Subcutaneous abdominal adipose tissue (tissue), 5 donors: ENCODE measurements around the gene ERVFRD-1.

Experiments used
- H3K27ac ChIP-seq: one replicate; pipeline ENCODE4 v1.7.0; 2013; ENCODE audit warnings: low read depth, mild to moderate bottlenecking, inconsistent platforms, low read length, moderate library complexity
- H3K27me3 ChIP-seq, 5 donors: one replicate each; pipeline ENCODE4 v1.7.0; 2013; ENCODE audit warnings: low read length in 5 of 5, inconsistent platforms in 1 of 5; ENCODE audit not compliant: control insufficient read depth in 5 of 5, insufficient read depth in 4 of 5
- H3K36me3 ChIP-seq, 5 donors: one replicate each; pipeline ENCODE4 v1.7.0; 2013; ENCODE audit warnings: low read length in 5 of 5; ENCODE audit not compliant: control insufficient read depth in 5 of 5, insufficient read depth in 5 of 5
- H3K4me1 ChIP-seq, 5 donors: one replicate each; pipeline ENCODE4 v1.7.0; 2013; ENCODE audit warnings: low read length in 5 of 5, mild to moderate bottlenecking in 3 of 5, moderate library complexity in 1 of 5; ENCODE audit not compliant: control insufficient read depth in 5 of 5, insufficient read depth in 5 of 5
- H3K4me3 ChIP-seq, 5 donors: one replicate each; pipeline ENCODE4 v1.7.0; 2013; ENCODE audit warnings: low read length in 5 of 5, low read depth in 1 of 5
- H3K9ac ChIP-seq, 5 donors: one replicate each; pipeline ENCODE4 v1.7.0; 2013; ENCODE audit warnings: low read length in 5 of 5, mild to moderate bottlenecking in 4 of 5, moderate library complexity in 3 of 5
- H3K9me3 ChIP-seq, 5 donors: one replicate each; pipeline ENCODE4 v1.7.0; 2013; ENCODE audit warnings: low read length in 5 of 5; ENCODE audit not compliant: control insufficient read depth in 5 of 5
- donor health status: healthy.
- donor health status: healthy.
- donor health status: healthy.
- donor health status: healthy.
- donor health status: healthy.

The ERVFRD-1 gene

DNA sequence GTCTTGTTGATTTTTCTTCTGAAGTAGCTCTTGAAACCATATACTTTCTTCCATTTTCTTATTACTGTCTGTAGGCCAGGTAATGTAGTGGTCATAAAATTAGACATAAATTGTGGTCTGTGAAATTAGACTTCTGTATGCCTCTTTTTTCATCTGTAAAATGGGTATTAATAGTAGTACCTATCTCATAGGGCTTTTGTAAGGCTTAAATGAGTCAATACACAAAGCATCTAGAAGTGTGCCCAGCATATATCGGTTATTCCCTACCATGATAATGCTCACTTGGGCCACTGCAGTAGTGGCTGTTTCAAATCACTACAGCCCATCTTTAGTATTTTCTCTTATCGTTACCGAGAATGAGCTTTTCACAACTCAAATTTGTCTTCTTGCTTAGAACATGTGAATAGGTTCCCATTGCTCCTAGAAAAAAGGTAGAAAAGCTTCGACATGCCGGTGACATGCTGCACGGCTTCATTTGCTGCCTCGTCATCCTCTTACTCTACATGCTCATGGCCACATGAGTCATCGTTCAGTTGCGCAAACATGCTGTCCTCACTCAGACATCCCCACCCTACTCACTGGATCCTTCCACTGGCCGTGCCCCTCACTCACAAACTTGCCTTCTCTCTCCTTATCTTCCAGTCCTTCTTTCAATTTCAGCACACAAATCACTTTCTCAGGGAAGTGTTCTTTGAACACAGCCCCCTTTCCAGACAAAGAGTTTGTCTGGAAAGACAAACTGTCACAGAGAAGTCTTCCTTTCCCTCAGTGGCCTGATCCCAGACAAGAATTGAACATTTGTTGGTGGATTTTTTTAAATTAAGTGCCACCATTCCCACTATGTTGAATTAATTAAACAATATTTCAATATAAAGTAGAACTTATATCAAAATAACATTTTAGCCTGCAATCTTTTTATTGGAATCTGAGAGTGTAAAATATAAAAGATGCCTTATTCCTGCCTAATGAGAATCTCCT lies 32.2 kb upstream of the ERVFRD-1 start:
- no peak overlapping the region for H3K4me3 ChIP-seq
- no peaks in the 10 kb centered on the region for H3K9me3 ChIP-seq
- H3K27ac ChIP-seq, result no peak overlapping the region
- no peak overlapping the region for H3K9ac ChIP-seq
- H3K27me3 ChIP-seq, result no peaks in the 10 kb centered on the region
- H3K36me3 ChIP-seq, result no peaks in the 10 kb centered on the region
- peaks cover 0 to 4% (median 0%) of the 10 kb centered on the region in 5 donors for H3K4me1 ChIP-seq

DNA sequence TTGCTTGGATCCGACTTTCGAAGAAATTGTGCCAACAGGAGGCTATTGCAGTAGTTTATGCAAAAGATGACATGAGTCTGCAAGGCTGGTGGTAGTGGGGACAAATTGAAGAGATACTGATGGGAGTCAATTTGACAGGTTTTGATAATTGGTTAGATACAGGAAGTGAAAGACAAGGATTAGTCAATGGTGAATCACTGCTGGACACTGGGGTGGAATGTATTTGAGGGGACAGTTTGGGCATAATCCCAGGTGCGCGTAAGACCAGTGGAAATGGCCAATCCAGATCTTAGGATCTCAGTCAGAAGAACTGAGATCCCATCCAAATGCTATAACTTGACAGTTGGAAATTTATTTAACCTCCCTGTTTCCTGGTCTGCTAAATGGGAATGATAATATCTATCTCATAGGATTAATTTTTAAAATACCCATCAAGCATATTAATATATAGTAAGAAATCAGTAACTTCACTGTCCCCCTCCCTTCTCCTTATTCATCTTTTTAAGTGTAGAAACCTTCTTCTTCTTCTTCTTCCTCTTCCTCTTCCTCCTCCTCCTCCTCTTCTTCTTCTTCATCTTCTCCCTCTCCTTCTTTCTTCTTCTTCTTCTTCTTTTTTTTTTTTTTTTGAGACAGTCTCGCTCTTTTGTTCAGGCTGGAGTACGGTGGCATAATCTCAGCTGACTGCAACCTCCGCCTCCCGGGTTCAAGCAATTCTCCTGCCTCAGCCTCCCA lies 30.9 kb upstream of the ERVFRD-1 start:
- no peaks in the 10 kb centered on the region for H3K27me3 ChIP-seq
- H3K4me1 ChIP-seq, result peaks cover 0 to 4% (median 0%) of the 10 kb centered on the region in 5 donors
- no peaks in the 10 kb centered on the region for H3K36me3 ChIP-seq
- no peak overlapping the region for H3K4me3 ChIP-seq
- no peaks in the 10 kb centered on the region for H3K9me3 ChIP-seq
- no peak overlapping the region for H3K27ac ChIP-seq
- H3K9ac ChIP-seq, result no peak overlapping the region

DNA sequence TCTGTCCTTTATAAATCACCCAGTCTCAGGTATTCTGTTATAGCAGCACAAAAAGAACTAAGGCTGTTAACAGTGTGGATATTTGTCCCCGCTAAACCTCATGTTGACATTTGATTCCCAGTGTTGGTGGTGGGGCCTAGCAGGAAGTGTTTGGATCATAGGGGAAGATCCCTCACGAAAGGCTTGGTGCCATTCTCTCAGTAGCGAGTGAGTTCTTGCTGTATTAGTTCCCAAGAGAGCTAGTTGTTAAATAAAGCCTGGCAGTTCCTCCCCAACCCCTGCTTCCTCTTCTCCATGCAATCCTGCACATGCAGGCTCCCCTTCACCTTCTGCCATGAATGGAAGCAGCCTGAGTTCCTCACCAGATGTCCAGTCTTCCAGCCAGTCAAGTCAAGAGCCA lies 29.8 kb upstream of the ERVFRD-1 start:
- Histone ChIP-seq H3K4me1 (peaks cover 0 to 4% (median 0%) of the 10 kb centered on the region in 5 donors), H3K27ac (no peak overlapping the region), H3K9me3 (no peaks in the 10 kb centered on the region), H3K27me3 (no peaks in the 10 kb centered on the region), H3K9ac (no peak overlapping the region), H3K36me3 (peaks cover 0 to 7% (median 0%) of the 10 kb centered on the region in 5 donors), H3K4me3 (no peak overlapping the region)

DNA sequence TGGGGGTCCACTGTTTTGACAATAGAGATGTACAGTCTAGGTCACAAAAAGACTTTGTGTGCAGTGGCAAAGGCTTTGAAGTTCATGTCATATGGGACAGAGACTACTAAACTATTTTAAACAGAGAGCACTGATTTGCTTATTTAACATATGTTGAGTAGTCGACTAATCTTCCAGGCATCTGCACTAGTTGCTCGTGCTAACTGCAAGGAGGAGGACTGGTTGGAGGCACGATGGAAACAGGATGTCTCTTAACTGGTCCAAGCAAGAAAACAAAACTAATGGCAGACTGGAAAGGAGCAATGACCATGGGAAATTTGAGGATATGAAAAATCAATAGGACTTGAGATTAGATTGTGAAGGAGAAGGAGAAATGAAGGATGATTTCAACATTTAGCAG lies 28.5 kb upstream of the ERVFRD-1 start:
- no peak overlapping the region for H3K9ac ChIP-seq
- no peaks in the 10 kb centered on the region for H3K9me3 ChIP-seq
- peaks cover 4 to 17% (median 5%) of the 10 kb centered on the region in 5 donors for H3K36me3 ChIP-seq
- H3K4me3 ChIP-seq, result no peak overlapping the region
- no peaks in the 10 kb centered on the region for H3K27me3 ChIP-seq
- H3K4me1 ChIP-seq, result peaks cover 0 to 4% (median 0%) of the 10 kb centered on the region in 5 donors
- no peak overlapping the region for H3K27ac ChIP-seq

DNA sequence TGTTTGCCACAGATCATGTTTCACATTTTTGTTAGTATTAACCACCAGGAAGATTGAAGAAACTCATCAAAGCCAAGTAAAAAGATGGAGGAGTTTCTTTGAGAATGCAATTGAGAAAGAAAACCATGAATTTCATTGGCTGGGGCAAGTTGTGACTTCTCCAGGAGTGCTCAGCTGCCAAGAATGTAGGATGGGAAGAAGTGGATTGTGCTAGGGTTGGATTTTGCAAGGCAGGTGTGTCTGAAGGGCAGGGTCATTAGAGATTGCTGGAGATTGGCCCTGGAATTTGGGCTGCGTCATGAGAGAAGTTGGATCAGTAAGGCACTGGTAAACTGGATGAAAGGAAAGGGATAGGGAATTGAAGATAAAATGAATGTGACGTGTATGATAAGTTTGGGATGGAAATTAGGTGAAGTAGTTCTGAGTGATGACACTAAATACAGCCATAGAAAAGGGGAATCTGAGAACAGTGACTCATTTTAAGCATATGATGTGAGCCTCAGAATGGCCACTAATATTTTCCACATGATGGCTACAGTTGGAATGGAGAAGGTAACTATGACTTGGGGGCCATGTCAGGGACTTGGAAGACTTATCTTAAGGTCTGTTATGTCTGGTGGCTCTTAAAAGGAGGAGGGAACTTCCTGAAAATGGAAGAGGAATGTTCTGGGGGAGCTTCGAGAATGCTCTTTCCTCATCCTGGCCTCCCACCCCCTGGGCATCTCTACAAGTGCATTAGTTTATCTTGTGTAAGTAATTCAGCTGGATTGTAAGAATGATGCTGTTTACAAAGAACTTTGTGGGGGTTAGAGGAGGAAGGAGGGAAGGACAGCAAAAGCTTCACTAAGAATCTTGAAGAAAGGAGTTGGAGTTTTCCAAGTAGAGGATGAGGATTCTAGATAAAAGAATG lies 27.8 kb upstream of the ERVFRD-1 start:
- Histone ChIP-seq H3K4me1 (peaks cover 0 to under 1% (median 0%) of the 10 kb centered on the region in 5 donors), H3K9ac (no peak overlapping the region), H3K4me3 (no peak overlapping the region), H3K36me3 (peaks cover 8 to 24% (median 10%) of the 10 kb centered on the region in 5 donors), H3K27me3 (no peaks in the 10 kb centered on the region), H3K9me3 (no peaks in the 10 kb centered on the region), H3K27ac (no peak overlapping the region)

DNA sequence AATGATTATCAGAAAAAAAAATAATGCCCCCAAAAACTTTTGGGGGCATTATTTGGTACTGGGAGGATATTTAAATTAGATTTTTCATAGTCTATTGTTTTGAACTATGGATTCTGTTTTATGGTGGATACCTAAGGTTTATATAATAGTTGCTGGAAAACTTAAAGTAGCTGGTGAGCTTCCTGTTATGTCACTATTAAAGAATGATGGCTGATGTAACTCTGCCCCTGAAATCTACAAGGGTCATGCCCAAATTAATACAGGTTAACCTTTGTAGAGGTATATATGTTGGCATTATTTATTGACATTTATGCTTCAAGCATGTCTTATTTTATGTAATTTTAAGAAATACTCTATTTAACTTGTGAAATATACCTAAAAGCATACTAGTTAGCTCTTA lies 25.3 kb upstream of the ERVFRD-1 start:
- Histone ChIP-seq H3K36me3 (peaks cover 8 to 24% (median 10%) of the 10 kb centered on the region in 5 donors), H3K9me3 (no peaks in the 10 kb centered on the region), H3K4me3 (no peak overlapping the region), H3K4me1 (no peaks in the 10 kb centered on the region), H3K27me3 (no peaks in the 10 kb centered on the region), H3K27ac (no peak overlapping the region), H3K9ac (no peak overlapping the region)

DNA sequence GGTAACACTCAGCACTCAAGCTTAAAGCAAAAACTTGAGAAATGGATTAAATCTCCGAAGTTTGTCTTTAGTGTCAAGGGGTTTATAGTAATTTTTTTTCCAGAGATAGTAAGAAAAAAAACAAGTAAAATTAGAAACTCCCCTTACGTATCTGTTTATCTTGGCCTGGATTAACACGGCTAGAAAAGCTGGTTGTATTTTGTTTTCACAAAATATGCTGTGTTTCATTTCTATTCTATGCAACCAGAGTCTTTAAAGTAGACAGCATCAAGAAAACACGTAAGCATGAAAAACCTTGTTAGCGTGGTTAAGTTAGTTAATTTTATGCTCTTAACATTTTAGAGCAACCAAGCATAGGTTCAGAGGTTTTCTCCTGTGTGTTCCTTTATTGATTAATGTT lies 21.8 kb upstream of the ERVFRD-1 start:
- Histone ChIP-seq H3K36me3 (peaks cover 8 to 24% (median 10%) of the 10 kb centered on the region in 5 donors), H3K4me1 (peaks cover 0 to 4% (median 0%) of the 10 kb centered on the region in 5 donors)

DNA sequence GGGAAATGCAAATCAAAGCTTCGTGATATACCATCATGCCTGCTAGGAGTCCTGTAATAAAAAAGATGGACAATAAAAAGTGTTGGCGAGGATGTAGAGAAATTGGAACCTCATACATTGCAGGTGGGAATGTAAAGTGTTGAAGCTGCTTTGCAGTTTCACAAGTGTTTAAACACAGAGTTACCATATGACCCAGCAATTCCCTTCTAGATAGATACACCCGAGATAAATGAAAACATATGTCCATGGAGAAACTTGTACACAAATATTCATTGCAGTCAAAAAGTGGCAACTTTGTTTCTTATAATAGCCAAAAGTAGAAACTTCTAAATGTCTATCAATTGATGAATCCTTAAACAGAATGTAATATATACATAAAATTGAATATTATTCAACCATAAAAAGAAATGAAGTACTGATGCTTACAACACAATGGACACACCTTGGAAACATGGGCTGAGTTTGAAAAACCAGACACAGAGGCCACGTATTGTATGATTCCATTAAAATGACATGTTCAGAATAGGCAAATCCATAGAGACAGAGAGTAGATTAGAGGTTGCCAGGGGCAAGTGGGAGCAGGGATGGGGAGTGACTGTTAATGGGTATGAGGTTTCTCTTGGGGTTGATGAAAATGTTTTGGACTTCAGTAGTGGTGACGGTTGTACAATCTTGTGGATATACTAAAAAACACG lies 20.8 kb upstream of the ERVFRD-1 start:
- Histone ChIP-seq H3K4me3 (no peak overlapping the region), H3K27ac (no peak overlapping the region), H3K9ac (no peak overlapping the region), H3K36me3 (peaks cover 8 to 24% (median 10%) of the 10 kb centered on the region in 5 donors), H3K27me3 (no peaks in the 10 kb centered on the region), H3K9me3 (no peaks in the 10 kb centered on the region), H3K4me1 (peaks cover 0 to 4% (median 0%) of the 10 kb centered on the region in 5 donors)

More for the DNA sequence above, 21.8 kb upstream of the ERVFRD-1 start:
- Histone ChIP-seq H3K27me3 (no peaks in the 10 kb centered on the region), H3K9ac (no peak overlapping the region), H3K27ac (no peak overlapping the region), H3K4me3 (no peak overlapping the region), H3K9me3 (no peaks in the 10 kb centered on the region)

DNA sequence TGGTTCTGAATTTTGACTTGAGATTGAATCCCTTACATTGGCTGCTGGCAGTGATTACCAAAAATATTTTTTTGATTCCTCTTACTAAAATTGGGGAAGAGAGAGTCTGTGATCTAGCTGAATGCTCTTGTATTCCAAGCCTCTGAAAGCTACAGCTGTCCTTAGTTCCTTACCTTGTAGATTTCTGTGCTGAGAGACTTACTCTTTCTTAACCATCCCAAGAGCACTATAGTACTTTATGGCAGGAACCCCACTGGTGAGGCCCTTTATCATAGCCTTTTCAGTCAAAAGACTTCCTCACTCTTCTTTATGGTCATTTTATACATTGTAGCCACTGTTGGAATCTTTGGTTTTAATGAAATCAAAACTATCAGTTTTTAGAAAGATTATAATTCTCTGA lies 19.1 kb upstream of the ERVFRD-1 start:
- no peak overlapping the region for H3K27ac ChIP-seq
- peaks cover 0 to 4% (median 0%) of the 10 kb centered on the region in 5 donors for H3K4me1 ChIP-seq
- H3K9ac ChIP-seq, result no peak overlapping the region
- H3K4me3 ChIP-seq, result no peak overlapping the region
- peaks cover 8 to 14% (median 12%) of the 10 kb centered on the region in 5 donors for H3K36me3 ChIP-seq
- no peaks in the 10 kb centered on the region for H3K9me3 ChIP-seq
- no peaks in the 10 kb centered on the region for H3K27me3 ChIP-seq
